Measurements from ENCODE around the gene KCNQ1.

KCNQ1 gene

DNA sequence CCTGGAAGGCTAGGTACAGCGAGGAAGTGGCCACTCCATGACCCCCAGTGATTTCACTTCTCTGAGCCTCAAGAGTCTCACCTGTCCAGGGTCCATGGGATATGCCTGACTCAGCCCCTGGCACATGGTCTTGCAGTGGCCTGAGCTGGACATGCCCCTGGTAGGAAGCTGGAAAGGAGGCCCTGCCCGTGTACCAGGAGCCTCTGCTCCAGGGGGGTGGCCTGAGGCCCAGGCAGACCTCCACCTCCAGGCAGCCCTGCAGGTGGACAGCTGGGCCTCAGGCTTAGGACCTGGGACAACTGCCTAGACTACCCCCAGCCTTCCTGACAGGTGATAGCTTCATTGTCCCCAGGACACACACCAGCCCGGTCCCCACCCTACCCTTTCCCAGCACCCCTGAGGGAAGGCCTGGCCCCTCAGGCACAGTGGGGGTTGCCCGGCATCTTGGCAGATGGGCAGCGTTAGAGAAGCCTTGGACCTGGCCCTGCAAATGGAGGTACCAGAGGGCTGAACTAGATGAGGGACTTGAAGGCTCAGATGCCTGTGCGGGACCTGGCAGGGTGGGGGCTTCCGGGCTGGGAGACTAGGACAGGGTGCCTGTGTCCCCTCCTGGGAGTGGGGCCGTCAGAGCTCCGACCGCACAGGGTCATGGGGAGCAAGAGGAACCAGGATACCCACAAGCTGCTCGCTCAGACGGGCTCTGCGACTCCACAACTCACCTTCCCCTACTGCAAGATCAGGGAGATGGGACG lies 387.1 kb downstream of the KCNQ1 start:
- TF ChIP-seq, protein P1, sequence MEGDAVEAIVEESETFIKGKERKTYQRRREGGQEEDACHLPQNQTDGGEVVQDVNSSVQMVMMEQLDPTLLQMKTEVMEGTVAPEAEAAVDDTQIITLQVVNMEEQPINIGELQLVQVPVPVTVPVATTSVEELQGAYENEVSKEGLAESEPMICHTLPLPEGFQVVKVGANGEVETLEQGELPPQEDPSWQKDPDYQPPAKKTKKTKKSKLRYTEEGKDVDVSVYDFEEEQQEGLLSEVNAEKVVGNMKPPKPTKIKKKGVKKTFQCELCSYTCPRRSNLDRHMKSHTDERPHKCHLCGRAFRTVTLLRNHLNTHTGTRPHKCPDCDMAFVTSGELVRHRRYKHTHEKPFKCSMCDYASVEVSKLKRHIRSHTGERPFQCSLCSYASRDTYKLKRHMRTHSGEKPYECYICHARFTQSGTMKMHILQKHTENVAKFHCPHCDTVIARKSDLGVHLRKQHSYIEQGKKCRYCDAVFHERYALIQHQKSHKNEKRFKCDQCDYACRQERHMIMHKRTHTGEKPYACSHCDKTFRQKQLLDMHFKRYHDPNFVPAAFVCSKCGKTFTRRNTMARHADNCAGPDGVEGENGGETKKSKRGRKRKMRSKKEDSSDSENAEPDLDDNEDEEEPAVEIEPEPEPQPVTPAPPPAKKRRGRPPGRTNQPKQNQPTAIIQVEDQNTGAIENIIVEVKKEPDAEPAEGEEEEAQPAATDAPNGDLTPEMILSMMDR (IDR thresholded peaks at IDR 0.05; ENCODE audit: low read depth, low read length), result no peak
- no peak overlapping the region for H3K4me3 ChIP-seq (ENCODE audit: low read depth, low read length)
- no peak for DNase-seq
- H3K4me1 ChIP-seq, result no peaks in the 10 kb centered on the region
- no peaks in the 10 kb centered on the region for H3K27me3 ChIP-seq
- H3K36me3 ChIP-seq, result no peaks in the 10 kb centered on the region
- H3K9me3 ChIP-seq, result no peaks in the 10 kb centered on the region

GRCh38 chr11:2832533-2833020 lies 387.8 kb downstream of the KCNQ1 start:
- H3K27me3 ChIP-seq, result no peaks in the 10 kb centered on the region
- H3K4me3 ChIP-seq (ENCODE audit: low read depth, low read length), result no peak overlapping the region
- H3K4me1 ChIP-seq, result no peaks in the 10 kb centered on the region
- no peak for DNase-seq
- no peaks in the 10 kb centered on the region for H3K9me3 ChIP-seq
- TF ChIP-seq, protein P1 (IDR thresholded peaks at IDR 0.05; ENCODE audit: low read depth, low read length), result no peak
- no peaks in the 10 kb centered on the region for H3K36me3 ChIP-seq

DNA sequence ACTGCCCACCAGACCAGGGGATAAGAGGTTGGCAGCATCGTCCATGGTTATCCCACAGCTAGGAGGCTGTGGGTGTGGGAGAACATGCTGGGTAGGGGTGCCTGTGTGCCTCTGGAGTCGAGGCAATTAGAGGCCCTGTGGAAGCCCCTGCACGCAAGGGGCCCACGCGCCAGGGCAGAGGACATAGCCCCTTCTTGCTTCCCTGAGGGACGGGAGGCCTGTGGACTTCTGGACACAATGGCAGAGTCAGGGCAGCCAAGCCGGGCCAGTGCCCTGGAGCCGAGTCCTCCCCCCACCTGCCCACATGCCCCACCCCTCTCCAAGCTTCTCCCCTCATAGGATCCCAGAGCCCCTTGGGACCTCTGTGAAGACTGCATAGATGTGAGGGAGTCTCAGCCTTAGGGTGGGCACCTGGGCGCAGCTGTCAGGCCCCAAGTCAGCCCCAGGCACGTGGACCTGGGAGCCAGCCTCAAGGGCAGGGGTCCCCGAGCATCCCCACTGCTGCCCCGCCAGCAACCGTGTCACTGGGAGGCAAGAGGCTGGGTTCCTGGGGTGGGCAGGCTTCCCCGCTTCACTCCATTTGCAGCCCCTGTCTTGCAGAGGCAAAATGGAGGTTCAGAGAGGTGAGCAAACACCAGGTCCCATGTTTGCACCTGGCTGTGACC lies 388.4 kb downstream of the KCNQ1 start:
- TF ChIP-seq, protein P1 (IDR thresholded peaks at IDR 0.05; ENCODE audit: low read depth, low read length), result no peak
- H3K4me1 ChIP-seq, result no peaks in the 10 kb centered on the region
- H3K36me3 ChIP-seq, result no peaks in the 10 kb centered on the region
- no peak overlapping the region for H3K4me3 ChIP-seq (ENCODE audit: low read depth, low read length)
- DNase-seq, result no peak
- H3K9me3 ChIP-seq, result no peaks in the 10 kb centered on the region
- no peaks in the 10 kb centered on the region for H3K27me3 ChIP-seq

DNA sequence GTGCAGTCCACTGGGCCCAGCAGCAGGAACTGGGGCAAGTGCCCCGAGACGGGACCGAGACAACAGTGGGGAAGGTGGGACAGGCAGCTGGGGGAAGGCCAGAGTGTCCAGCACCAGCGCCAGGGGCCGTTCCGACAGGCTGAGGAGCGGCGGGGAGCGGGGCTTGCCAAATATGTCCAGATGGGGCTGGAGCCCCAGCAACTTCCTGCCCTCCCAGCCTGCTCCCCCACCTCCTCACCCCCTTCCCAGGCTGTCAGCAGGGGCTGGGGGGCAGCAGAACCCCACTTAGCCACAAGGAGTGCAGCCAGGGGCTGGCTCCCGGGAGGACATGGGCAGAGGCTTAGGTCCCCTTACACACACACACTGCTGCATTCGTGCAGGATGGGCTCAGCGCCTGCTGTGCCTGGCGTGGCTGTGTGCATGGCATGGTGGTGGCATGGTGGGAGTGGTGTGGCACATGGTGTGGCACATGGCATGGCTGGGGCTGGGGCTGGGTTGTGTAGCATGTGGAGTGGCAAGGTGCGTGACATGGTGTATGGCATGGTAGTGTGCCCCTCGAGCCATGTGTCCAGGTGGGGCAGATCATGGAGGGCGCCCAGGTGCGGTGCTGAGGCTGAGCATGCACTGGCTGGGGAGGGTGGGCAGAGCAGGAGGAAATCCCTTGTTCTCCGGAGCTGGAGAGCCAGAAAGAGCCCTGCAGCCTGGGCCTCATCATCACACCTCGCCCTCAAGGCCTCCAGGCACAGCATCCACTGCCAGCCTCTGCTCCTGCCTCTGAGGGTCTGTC lies 389.1 kb downstream of the KCNQ1 start:
- H3K4me3 ChIP-seq (ENCODE audit: low read depth, low read length), result no peak overlapping the region
- TF ChIP-seq, protein P1 (IDR thresholded peaks at IDR 0.05; ENCODE audit: low read depth, low read length), result no peak
- no peaks in the 10 kb centered on the region for H3K4me1 ChIP-seq
- H3K27me3 ChIP-seq, result no peaks in the 10 kb centered on the region
- no peaks in the 10 kb centered on the region for H3K9me3 ChIP-seq
- no peaks in the 10 kb centered on the region for H3K36me3 ChIP-seq
- no peak for DNase-seq

DNA sequence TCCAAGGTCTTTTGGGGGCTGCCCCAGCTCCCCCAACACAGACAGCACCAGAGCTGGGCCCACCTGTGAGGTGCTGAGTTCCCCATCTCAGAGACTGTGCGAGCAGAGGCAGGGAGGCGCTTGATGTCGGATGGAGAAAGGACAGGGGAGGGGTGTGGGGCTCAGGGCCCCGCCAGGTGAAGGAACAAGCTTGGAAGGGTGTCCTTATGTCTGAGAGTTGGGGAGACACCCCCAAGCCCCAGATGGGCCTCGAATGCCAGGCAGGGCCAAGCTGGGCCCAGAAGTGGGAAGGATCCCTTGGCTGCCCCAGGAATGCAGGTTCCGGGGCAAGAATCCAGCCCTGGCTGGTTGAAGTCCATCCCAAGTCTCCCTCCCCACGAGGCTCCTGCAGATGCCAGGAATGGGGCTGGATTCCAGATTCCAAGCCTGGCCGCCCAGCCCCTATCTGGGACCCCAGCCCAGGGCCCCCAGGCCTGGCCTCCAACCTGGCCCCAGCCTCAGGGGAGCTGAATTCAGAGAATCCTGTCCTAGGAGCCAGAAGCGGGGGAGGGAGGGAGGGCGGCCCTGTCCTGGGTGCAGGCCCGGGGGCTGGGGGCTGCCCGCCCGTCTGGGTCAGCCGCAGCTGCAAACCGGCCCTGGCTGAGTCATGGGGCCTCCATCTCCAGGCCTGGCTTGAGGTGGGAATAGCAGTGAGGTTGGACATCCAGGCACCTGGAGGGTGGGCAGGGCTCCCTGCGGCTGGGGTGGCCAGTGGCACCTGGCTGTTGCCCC lies 389.9 kb downstream of the KCNQ1 start:
- H3K27me3 ChIP-seq, result no peaks in the 10 kb centered on the region
- DNase-seq, result no peak
- no peaks in the 10 kb centered on the region for H3K36me3 ChIP-seq
- no peaks in the 10 kb centered on the region for H3K9me3 ChIP-seq
- TF ChIP-seq, protein P1 (IDR thresholded peaks at IDR 0.05; ENCODE audit: low read depth, low read length), result no peak
- H3K4me1 ChIP-seq, result no peaks in the 10 kb centered on the region
- no peak overlapping the region for H3K4me3 ChIP-seq (ENCODE audit: low read depth, low read length)

All from BE2C (cell line).